Esophagus muscularis mucosa (tissue), 4 donors: ENCODE measurements around the gene PKP1. TPM values are rescaled to one million over a fixed set of nuclear protein-coding genes. Genes with fewer than 3 reads are reported as not detected.

Experiments
- DNase-seq: peaks from one replicate; pipeline ENCODE4 v3.0.0-alpha.2; 2017; ENCODE audit errors: extremely low spot score
- H3K27ac ChIP-seq, 4 donors: fragments of 200-600 bp; sonication (generic); replicated peaks in 1 of 4; 1 replicate in 3 of 4; 2 replicates in 1 of 4; pipeline ENCODE4 v1.5.1; 2016 to 2019; ENCODE audit warnings: mild to moderate bottlenecking in 1 of 4
- H3K27me3 ChIP-seq, 4 donors: fragments of 200-600 bp; sonication (generic); one replicate each; pipeline versions ENCODE4 v1.5.1 to v1.6.0; 2016 to 2019
- H3K36me3 ChIP-seq, 4 donors: fragments of 200-600 bp; sonication (generic); one replicate each; pipeline ENCODE4 v1.5.1; 2016 to 2019
- H3K4me1 ChIP-seq, 4 donors: fragments of 200-600 bp; sonication (generic); one replicate each; pipeline ENCODE4 v1.5.1; 2016 to 2019
- H3K4me3 ChIP-seq, 4 donors: fragments of 200-600 bp; sonication (generic); 1 replicate in 2 of 4; 2 replicates in 2 of 4; pipeline ENCODE4 v1.5.1; 2016 to 2019; ENCODE audit warnings: mild to moderate bottlenecking in 4 of 4, moderate library complexity in 1 of 4
- H3K9me3 ChIP-seq, 4 donors: fragments of 200-600 bp; sonication (generic); 1 replicate in 3 of 4; 2 replicates in 1 of 4; pipeline ENCODE4 v1.5.1; 2016 to 2019
- EP300 ChIP-seq: sonication (generic); formaldehyde crosslinking; IDR thresholded peaks from one replicate; pipeline ENCODE4 v1.6.1; 2017; ENCODE audit warnings: antibody characterized with exemption
- POLR2A ChIP-seq: fragments of 450-650 bp; IDR thresholded peaks from one replicate; pipeline ENCODE4 v1.6.1; 2017; ENCODE audit warnings: antibody characterized with exemption, moderate library complexity, mild to moderate bottlenecking, low read depth
- POLR2AphosphoS5 ChIP-seq, 2 donors: sonication (generic); formaldehyde crosslinking; IDR thresholded peaks; one replicate each; pipeline ENCODE4 v1.6.1; 2017; ENCODE audit warnings: antibody characterized with exemption in 2 of 2
- WGBS: methylation state at CpG from one replicate; pipeline ENCODE4 v1.1.5; 2018; 5-methylcytosine and 5-hydroxymethylcytosine counted together
- intact Hi-C: fragments of 100-400 bp; cut with DNase I; formaldehyde crosslinking; loops from one replicate; pipeline ENCODE4 v1.15.1; 2023
- total RNA-seq, 4 donors: library from RNA; depleted of rRNA; stranded (reverse); fragments of >200 nt; gene quantifications; one replicate each; pipeline versions ENCODE4 v1.1.0 to v1.2.1, GENCODE V29; 2016
- TF ChIP-seq, protein P1 (sequence below), 3 experiments: fragments of 200-600 bp in 2 of 3; fragments of 450-650 bp in 1 of 3; sonication (generic) in 2 of 3; IDR thresholded peaks; one replicate each; pipeline ENCODE4 v1.5.1; 2017 to 2019; ENCODE audit warnings: antibody characterized with exemption in 3 of 3, mild to moderate bottlenecking in 2 of 3, moderate library complexity in 1 of 3

Gene PKP1
- total RNA-seq, 4 donors from 2014 or later, result 0.50 to 1.9 (median 1.3) TPM

DNA sequence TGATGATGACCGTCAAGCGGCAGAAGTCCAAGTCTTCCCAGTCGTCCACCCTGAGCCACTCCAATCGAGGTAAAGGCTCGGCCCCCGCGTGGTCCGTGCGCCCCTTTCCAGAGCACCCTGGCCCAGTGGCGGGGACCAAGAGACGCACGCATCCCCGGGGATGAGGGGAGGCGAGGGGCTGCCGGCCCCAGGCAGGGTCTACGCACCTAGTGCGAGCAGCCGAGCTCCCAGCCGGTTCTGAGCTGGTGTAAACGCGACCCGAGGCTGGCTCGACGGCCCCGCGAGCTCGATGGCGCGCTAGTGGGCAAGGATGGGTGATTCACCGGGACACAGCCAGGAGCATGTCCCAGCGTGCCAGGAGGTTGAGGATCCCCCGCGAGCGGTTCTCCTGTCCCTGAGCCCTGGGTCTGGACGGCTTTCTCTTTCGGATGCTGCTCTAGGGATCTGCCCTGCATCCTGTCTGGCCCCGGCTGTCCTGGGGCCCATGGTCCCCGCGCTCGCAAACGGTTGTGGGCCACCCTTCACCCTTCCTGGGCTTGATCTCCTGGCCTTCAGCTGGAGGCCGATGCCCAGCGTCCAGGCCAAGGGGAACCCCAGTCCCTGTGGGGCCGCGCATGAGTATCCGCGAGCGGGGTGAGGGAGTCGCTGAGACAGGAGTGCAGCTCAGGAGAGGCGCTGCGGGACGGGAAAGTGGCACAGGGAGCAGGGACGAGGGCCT, 689 bp downstream of the PKP1 start:
- peaks cover 0 to 62% (median 16%) of the 10 kb centered on the region in 4 donors for H3K27me3 ChIP-seq

GRCh38 chr1:201284636-201285035, 1.3 kb downstream of the PKP1 start:
- Histone ChIP-seq H3K27ac (no peak overlapping the region), H3K36me3 (no peaks in the 10 kb centered on the region), H3K27me3 (peaks cover 0 to 56% (median 16%) of the 10 kb centered on the region in 4 donors), H3K4me1 (peaks cover 5 to 15% (median 12%) of the 10 kb centered on the region in 4 donors), H3K4me3 (no peak overlapping the region), H3K9me3 (no peaks in the 10 kb centered on the region)
- 85% methylated on average over 6 of the region's 6 CpGs for WGBS
- intact Hi-C loops, result no loop called here
- no peak for DNase-seq
- TF ChIP-seq POLR2AphosphoS5 (IDR thresholded peaks at IDR 0.05) (no peak), EP300 (no peak), POLR2A (no peak)
- TF ChIP-seq, protein P1, sequence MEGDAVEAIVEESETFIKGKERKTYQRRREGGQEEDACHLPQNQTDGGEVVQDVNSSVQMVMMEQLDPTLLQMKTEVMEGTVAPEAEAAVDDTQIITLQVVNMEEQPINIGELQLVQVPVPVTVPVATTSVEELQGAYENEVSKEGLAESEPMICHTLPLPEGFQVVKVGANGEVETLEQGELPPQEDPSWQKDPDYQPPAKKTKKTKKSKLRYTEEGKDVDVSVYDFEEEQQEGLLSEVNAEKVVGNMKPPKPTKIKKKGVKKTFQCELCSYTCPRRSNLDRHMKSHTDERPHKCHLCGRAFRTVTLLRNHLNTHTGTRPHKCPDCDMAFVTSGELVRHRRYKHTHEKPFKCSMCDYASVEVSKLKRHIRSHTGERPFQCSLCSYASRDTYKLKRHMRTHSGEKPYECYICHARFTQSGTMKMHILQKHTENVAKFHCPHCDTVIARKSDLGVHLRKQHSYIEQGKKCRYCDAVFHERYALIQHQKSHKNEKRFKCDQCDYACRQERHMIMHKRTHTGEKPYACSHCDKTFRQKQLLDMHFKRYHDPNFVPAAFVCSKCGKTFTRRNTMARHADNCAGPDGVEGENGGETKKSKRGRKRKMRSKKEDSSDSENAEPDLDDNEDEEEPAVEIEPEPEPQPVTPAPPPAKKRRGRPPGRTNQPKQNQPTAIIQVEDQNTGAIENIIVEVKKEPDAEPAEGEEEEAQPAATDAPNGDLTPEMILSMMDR (IDR thresholded peaks at IDR 0.05), result no peak

More for the DNA sequence above, 689 bp downstream of the PKP1 start:
- H3K4me1 ChIP-seq, result peaks cover 5 to 15% (median 12%) of the 10 kb centered on the region in 4 donors
- no peaks in the 10 kb centered on the region for H3K9me3 ChIP-seq
- 60% methylated on average over 27 of the region's 53 CpGs for WGBS
- intact Hi-C loops, result no loop called here
- H3K36me3 ChIP-seq, result no peaks in the 10 kb centered on the region
- TF ChIP-seq POLR2AphosphoS5 (IDR thresholded peaks at IDR 0.05), result no peak
- no peak for TF ChIP-seq POLR2A
- TF ChIP-seq, protein P1 (IDR thresholded peaks at IDR 0.05), result no peak
- TF ChIP-seq EP300, result no peak
- no peak for DNase-seq
- no peak overlapping the region for H3K27ac ChIP-seq
- peak overlapping the region; percentile 29 to 43 (median 34) for H3K4me3 ChIP-seq

DNA sequence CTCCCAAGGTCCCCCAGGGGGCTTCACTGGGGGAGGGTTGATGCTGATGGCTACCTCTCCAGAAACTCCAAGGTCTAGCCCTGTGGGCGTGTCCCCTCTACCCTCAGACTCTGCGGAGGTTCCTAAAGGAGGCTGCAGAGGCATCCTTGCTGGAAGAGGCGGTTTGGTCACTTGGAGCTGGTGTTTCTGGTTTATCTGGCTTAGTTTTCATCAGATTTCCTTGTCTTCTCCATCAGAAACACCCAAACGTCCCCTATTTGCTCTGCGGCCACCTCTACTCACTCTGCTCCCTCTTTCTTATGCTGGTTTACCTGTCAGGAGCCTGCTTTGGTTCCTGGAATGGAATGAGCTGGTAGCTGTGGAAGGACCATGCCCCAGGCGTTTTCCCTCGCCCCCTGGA, 2.5 kb downstream of the PKP1 start:
- H3K4me3 ChIP-seq, result no peak overlapping the region
- peaks cover 0 to 45% (median 16%) of the 10 kb centered on the region in 4 donors for H3K27me3 ChIP-seq
- H3K36me3 ChIP-seq, result no peaks in the 10 kb centered on the region
- H3K27ac ChIP-seq, result no peak overlapping the region
- no peak for DNase-seq
- H3K9me3 ChIP-seq, result no peaks in the 10 kb centered on the region
- 88% methylated on average over 7 of the region's 7 CpGs for WGBS
- intact Hi-C loops, result no loop called here
- peaks cover 5 to 15% (median 12%) of the 10 kb centered on the region in 4 donors for H3K4me1 ChIP-seq
- TF ChIP-seq, protein P1 (IDR thresholded peaks at IDR 0.05), result no peak
- TF ChIP-seq POLR2AphosphoS5 (IDR thresholded peaks at IDR 0.05) (no peak), EP300 (no peak), POLR2A (no peak)

GRCh38 chr1:201286445-201286844, 3.1 kb downstream of the PKP1 start:
- no peaks in the 10 kb centered on the region for H3K36me3 ChIP-seq
- peaks cover 0 to 42% (median 16%) of the 10 kb centered on the region in 4 donors for H3K27me3 ChIP-seq
- no peaks in the 10 kb centered on the region for H3K9me3 ChIP-seq
- DNase-seq, result no peak
- H3K27ac ChIP-seq, result no peak overlapping the region
- 80% methylated on average over 1 of the region's 1 CpG for WGBS
- H3K4me3 ChIP-seq, result no peak overlapping the region
- intact Hi-C loops, result no loop called here
- TF ChIP-seq EP300 (no peak), POLR2A (no peak), POLR2AphosphoS5 (IDR thresholded peaks at IDR 0.05) (no peak)
- TF ChIP-seq, protein P1 (IDR thresholded peaks at IDR 0.05), result no peak
- H3K4me1 ChIP-seq, result peaks cover 5 to 15% (median 12%) of the 10 kb centered on the region in 4 donors
